GF-D8 (cell line): ENCODE data around the gene VSTM2L.
"Not testable (repeated sequence)": the region's sequence is repeated elsewhere in the genome, so short reads cannot be mapped to it uniquely, and the experiment has no call there.

Experiments used
- DNase-seq: peaks from one replicate; lab custom pipeline; 2025; lab: John Stamatoyannopoulos, UW

The VSTM2L gene

GRCh38 chr20:37937686-37938085, 34.8 kb downstream of the VSTM2L start:
- no peak for DNase-seq

- DNase-seq = no peak
Observed at GRCh38 chr20:37938181-37938750, 35.3 kb downstream of the VSTM2L start.

- DNase-seq = no peak
Observed at GRCh38 chr20:37938954-37939353, 36.0 kb downstream of the VSTM2L start.

GRCh38 chr20:37939701-37940560, 37.0 kb downstream of the VSTM2L start:
- DNase-seq = no peak

- DNase-seq = no peak
Observed at GRCh38 chr20:37940858-37941257, 37.9 kb downstream of the VSTM2L start.

GRCh38 chr20:37941332-37941731, 38.4 kb downstream of the VSTM2L start:
- no peak for DNase-seq

- no peak for DNase-seq
Observed at GRCh38 chr20:37941992-37942391, 39.1 kb downstream of the VSTM2L start.

- DNase-seq = no peak
Observed at GRCh38 chr20:37943033-37943432, 40.1 kb downstream of the VSTM2L start.

GRCh38 chr20:37943501-37944455, 40.9 kb downstream of the VSTM2L start:
- no peak for DNase-seq

- DNase-seq = no peak
Observed at GRCh38 chr20:37944456-37944981, 41.6 kb downstream of the VSTM2L start.

GRCh38 chr20:37945091-37945547, 42.2 kb downstream of the VSTM2L start:
- no peak for DNase-seq

- no peak for DNase-seq
Observed at GRCh38 chr20:37946946-37947345, 44.0 kb downstream of the VSTM2L start.

GRCh38 chr20:37947943-37948342, 45.0 kb downstream of the VSTM2L start:
- DNase-seq = no peak

- no peak for DNase-seq
Observed at GRCh38 chr20:37948956-37949355, 46.0 kb downstream of the VSTM2L start.

GRCh38 chr20:37954190-37954589, 51.3 kb downstream of the VSTM2L start:
- no peak for DNase-seq

GRCh38 chr20:37954626-37955025, 51.7 kb downstream of the VSTM2L start:
- no peak for DNase-seq

- no peak for DNase-seq
Observed at GRCh38 chr20:37955511-37955910, 52.6 kb downstream of the VSTM2L start.

GRCh38 chr20:37956107-37956585, 53.2 kb downstream of the VSTM2L start:
- no peak for DNase-seq

GRCh38 chr20:37958856-37959520, 56.1 kb downstream of the VSTM2L start:
- DNase-seq = no peak

- peak; percentile 2 for DNase-seq
Observed at GRCh38 chr20:37961066-37961465, 58.1 kb downstream of the VSTM2L start.

- DNase-seq = not testable (repeated sequence)
Observed at GRCh38 chr20:37963483-37963882, 60.6 kb downstream of the VSTM2L start.
